Fibroblast of the conjunctiva (primary cell): Measurements from ENCODE around the gene TDRD3.

Experiments
- DNase-seq: peaks from one replicate; pipeline ENCODE4 v3.0.0-alpha.2; 2010; ENCODE audit warnings: low read depth

Gene TDRD3

GRCh38 chr13:60454425-60454824 lies 57.4 kb downstream of the TDRD3 start:
- no peak for DNase-seq

DNA sequence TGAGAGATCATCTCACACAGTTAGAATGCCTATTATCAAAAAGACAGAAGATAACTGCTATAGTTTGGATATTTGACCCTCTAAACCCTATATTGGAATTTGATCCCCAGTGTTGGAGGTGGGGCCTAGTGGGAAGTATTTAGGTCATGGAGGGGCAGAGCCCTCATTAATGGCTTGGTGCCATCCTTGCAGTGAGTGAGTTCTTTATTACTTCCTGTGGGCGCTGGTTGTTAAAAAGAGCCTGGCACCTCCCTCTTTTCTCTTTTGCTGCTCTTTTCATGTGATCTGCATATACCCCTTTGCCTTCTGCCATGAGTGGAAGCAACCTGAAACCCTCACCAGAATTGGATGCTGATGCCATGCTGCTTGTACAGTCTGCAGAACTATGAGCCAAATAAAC lies 66.8 kb downstream of the TDRD3 start:
- DNase-seq: no peak

DNA sequence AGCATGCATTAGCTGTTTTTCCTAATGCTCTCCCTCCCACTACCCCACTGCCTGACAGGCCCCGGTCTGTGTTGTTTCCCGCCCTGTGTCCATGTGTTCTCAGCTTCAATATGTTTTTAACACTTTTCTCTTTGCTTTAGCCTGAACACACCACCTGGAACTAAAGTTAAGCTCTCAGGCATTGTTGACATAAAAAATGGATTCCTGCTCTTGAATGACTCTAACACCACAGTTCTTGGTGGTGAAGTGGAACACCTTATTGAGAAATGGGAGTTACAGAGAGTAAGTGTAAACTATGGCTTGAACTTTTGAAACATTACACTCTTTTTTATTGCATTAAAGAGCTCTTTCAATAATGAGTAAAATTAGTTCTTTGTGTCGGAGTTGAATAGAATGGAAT lies 70.1 kb downstream of the TDRD3 start:
- DNase-seq: no peak

DNA sequence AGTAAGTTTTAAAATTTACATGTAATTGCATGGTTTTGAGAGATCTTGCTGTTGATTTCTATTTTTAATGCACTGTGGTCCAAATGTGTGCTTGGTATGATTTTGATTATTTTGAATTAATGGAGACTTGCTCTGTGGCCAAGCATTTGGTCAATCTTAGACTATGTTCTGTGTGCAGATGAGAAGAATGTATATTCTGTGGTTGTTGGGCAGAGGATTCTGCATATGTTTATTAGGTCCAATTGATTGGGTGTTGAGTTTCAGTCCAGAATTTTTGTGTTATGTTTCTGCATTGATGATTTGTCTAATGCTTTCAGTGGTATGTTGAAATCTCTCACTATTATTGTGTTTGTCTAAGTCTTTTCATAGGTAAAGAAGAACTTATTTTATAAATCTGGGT lies 82.3 kb downstream of the TDRD3 start:
- DNase-seq: no peak

DNA sequence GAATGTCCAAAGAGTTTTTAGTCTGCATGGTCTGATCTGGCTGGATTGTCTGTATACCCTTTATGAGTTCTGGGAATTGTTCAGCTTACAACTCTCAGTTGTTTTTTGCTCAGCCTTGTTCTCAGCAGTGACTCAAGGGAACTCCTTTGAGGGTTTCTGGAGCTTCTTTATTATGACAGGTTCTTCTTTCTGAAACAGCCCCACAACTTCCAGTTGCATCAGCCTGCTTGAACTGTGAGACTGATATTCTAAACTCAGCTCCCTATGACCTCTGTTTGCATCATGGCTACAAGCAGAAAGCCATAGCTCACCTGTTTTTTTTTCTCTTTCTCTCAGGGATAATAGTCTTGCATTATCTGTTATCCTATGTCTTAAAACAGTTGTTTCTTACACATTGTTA lies 85.0 kb downstream of the TDRD3 start:
- DNase-seq: peak; percentile 26

- no peak for DNase-seq
Observed at GRCh38 chr13:60484865-60485264, 87.8 kb downstream of the TDRD3 start.

- no peak for DNase-seq
Observed at GRCh38 chr13:60491531-60491930, 94.5 kb downstream of the TDRD3 start.

DNA sequence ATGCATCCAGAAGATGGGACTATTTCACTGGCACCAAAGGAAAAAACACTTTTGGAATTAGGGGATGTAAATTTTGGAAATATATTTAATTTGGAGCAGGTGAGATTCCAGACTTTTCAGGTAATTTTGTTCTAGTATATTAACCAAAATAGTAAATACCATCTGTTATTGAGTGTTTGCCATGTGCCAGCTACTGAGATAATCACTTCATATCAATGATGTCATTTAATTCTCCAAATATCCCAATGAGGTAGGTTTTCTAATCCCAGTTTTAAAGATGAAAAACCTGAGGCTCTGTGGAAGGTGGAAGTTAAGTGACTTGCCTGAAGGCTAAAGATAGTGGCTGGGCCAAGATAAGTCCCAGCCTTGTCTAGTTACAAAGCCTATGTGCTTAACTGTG lies 95.2 kb downstream of the TDRD3 start:
- no peak for DNase-seq

- DNase-seq: no peak
Observed at GRCh38 chr13:60494296-60494695, 97.3 kb downstream of the TDRD3 start.

- DNase-seq: no peak
Observed at GRCh38 chr13:60501236-60501635, 104.2 kb downstream of the TDRD3 start.

DNA sequence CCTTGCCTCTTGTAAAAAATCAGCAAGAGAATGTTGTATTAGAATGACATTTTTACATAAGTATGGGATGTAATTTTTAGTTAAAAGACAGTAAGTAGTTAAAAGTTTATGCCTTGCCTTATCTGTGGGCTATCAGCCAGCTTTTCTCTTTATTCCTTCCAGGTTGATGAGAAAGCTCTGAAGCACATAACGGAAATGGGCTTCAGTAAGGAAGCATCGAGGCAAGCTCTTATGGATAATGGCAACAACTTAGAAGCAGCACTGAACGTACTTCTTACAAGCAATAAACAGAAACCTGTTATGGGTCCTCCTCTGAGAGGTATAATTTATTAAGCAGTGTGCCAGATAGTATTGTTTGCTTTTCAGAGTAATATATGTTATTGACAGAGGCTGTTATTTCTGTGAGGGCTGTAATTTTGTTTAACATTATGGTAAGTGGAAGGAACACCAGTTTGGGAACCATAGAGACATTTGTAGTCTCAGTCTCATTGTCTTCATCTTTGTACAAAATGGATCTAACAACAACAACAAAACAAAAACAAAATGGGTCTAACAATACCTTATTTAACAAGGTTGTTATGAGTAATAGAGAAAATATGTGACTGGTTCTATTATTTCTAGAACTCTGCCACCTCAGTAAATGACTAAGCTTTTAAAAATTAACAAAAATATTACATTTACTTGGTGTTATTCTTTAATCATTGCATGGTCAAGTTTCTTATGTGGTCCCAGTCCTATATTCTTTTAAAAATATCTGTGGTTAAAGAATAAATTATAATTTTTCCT lies 112.8 kb downstream of the TDRD3 start:
- no peak for DNase-seq

DNA sequence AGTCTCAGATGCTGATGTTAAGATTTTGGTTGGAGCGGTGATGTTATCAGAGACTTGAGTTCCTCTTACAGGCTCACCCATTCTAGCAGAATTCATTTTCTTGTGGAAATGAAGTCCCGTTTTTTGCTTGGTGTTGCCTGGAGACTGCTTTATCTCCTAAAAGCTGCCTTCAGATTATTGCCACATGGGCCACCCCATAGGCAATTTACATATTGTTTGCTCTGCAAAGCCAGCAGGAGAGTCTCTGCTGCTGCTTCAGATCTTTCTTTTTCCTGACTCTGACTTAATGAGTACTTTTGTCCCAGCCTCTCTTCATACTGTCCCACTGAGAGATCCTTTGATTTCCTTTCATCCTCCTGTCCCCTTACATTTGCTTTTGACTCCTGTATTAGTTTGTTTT lies 114.6 kb downstream of the TDRD3 start:
- DNase-seq: no peak

GRCh38 chr13:60514891-60515290 lies 117.9 kb downstream of the TDRD3 start:
- peak; percentile 3 for DNase-seq

- no peak for DNase-seq
Observed at GRCh38 chr13:60519496-60519895, 122.5 kb downstream of the TDRD3 start.

DNA sequence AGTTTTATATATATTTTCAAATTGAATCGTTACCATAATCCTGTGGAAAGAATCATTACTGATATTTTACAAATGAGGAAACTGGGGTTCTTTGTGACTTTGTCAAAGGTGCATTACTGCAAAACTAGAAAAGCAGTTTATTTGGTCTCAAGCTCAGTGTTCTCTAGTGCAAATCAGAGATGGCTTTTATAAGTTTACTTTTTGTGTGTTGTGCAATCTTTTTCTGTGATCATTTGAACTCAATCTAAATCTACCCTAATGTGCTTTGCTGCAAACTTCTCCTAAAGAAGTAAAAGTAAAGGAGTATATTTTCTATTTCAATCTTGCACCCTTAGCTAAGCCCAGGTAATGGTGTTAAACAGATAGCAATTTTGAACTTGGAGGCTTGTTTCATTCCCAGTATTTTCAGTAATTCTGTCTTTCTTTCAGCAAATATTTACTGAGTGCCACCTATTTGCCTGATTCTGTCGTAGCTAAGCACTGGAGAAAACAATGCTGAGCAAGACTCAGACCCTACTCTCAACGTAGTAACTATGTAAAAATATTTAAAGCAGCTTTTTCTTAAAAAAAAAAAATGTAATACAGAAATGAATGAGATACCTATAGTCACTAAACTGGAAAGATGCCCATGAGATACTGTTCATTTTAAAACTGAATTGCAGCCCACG lies 124.0 kb downstream of the TDRD3 start:
- DNase-seq: no peak

- no peak for DNase-seq
Observed at GRCh38 chr13:60538566-60538965, 141.5 kb downstream of the TDRD3 start.

DNA sequence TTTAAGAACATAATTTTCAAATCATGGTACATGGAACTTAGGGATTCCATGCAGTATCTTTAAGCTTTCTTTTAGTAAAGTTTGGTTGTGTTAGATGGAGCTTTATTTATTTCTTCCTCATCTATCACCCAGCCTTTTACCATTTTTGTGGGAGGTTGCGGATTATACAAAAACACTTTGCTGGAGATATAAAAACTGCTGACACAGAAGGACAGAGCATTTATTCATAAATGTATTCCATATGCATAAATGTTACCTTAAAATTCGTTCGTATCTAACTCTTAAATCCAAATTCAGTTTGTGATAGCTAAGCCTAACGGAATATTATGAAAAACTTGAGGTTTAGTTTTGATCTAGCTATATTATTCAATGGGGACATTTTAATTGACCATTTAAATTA lies 143.3 kb downstream of the TDRD3 start:
- no peak for DNase-seq

DNA sequence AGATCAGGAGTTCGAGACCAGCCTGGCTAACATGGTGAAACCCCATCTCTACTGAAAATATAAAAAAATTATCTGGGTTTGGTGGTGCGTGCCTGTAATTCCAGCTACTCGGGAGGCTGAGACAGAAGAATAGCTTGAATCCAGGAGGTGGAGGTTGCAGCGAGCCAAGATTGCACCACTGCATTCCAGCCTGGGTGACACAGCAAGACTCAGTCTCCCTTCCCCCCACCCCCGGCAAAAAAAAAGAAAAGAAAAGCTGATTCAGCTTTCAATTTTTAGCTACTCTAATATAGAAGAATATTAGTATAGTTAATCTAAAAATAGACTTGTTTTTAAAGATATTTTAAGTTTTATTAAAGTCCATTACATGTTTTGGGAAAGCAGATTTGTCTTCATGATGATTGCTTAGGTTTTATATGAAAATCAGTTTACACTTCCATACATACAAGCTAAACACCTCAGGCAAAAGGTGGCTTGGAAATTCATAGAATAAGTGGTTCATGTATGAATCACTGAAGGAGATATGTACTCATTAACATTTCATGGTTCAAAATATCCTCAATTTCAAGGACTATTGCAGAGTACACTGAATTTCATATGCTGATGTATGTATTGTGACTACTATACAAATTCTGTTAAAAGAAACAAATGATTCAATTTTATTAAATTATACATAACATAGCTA lies 165.2 kb downstream of the TDRD3 start:
- no peak for DNase-seq

DNA sequence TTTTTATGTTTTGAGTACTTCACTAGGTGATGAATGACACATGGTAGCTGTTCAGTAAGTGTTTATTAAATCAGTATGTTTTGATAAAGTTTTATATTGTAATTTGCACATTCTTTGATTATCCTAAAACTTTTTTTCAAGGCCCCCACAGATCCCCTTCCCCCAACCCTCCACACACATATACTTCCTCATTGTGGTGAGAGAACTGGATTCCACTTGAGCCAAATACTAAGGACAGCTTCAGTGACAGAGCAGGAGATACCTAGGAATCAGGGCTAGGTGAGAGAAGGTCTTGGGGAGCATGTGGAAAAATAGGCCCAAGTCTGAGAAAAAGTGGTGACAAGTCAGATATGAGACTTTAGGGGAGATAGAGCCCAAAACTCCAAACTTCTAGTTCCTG lies 174.6 kb downstream of the TDRD3 start:
- DNase-seq: no peak

DNA sequence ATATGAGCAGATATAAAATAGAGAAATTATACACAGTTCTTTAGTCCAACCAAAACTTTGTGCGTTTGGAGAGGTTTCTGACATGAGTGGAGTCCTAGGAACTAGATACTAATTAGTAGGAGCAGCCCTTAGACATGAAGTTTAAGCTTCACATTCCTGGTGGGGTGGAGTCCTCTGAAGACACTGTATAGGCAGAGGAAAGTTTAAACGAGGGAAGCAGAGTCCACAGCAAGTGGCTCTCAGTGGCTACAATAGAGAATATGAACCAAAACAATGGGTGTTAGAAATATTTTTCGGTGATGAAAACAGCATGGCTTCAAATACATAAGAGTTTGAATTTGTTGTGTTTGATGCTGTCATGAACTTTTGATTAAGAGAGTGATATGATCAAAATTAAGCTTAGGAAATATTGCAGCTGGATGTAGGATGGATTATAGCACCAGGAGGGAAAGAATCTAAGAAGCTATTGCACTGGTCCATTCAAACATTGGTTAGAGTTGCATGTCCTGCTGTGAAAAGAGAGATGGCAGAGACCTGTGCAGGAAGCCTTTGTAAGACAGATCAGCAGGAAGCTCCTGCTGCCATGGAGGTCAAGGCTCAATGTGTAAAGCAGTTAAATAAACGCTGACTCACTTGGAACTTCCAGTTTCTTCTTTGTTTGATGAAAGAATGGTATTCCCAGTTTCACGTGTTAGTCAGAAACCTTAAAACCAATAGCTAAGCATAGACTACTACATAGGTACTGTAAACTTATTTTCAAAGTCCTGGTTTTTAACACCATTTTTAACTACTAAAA lies 175.2 kb downstream of the TDRD3 start:
- DNase-seq: no peak

- DNase-seq: no peak
Observed at GRCh38 chr13:60572855-60573254, 175.8 kb downstream of the TDRD3 start.

GRCh38 chr13:60574735-60575134 lies 177.7 kb downstream of the TDRD3 start:
- DNase-seq: no peak
